Spleen (tissue), 11 donors: Measurements from ENCODE around the gene KCNJ10. TPM values are rescaled to one million over a fixed set of nuclear protein-coding genes. Genes with fewer than 3 reads are reported as not detected.
A peak's percentile ranks its signal among the peaks of the same experiment; 100 is the strongest.

Source experiments
- DNase-seq: peaks from one replicate; pipeline ENCODE4 v3.0.0-alpha.2; 2020
- H3K27ac ChIP-seq, 8 donors: fragments of 200-600 bp; sonication (generic) in 7 of 8; 1 replicate in 4 of 8; 2 replicates in 4 of 8; pipeline versions ENCODE4 v1.5.0 to v1.8.0; 2016 to 2021; ENCODE audit warnings: inconsistent platforms in 4 of 8, mild to moderate bottlenecking in 4 of 8, moderate library complexity in 1 of 8
- H3K27me3 ChIP-seq, 7 donors: fragments of 200-600 bp; sonication (generic) in 6 of 7; replicated peaks in 1 of 7; 1 replicate in 4 of 7; 2 replicates in 3 of 7; pipeline versions ENCODE4 v1.5.0 to v1.8.0; 2016 to 2021; ENCODE audit warnings: inconsistent platforms in 3 of 7, mild to moderate bottlenecking in 1 of 7
- H3K36me3 ChIP-seq, 6 donors: fragments of 200-600 bp; sonication (generic) in 5 of 6; 1 replicate in 4 of 6; 2 replicates in 2 of 6; pipeline versions ENCODE4 v1.5.0 to v1.8.0; 2016 to 2021; ENCODE audit warnings: inconsistent platforms in 2 of 6
- H3K4me1 ChIP-seq, 6 donors: fragments of 200-600 bp; sonication (generic) in 5 of 6; 1 replicate in 3 of 6; 2 replicates in 3 of 6; pipeline versions ENCODE4 v1.5.0 to v1.8.0; 2016 to 2021; ENCODE audit warnings: inconsistent platforms in 3 of 6
- H3K4me3 ChIP-seq, 8 donors: fragments of 200-600 bp; sonication (generic) in 7 of 8; 1 replicate in 4 of 8; 2 replicates in 4 of 8; pipeline versions ENCODE4 v1.5.0 to v1.8.0; 2016 to 2021; ENCODE audit warnings: inconsistent platforms in 4 of 8, mild to moderate bottlenecking in 4 of 8, moderate library complexity in 2 of 8
- H3K9me3 ChIP-seq, 8 donors: fragments of 200-600 bp; sonication (generic) in 7 of 8; 1 replicate in 4 of 8; 2 replicates in 4 of 8; pipeline versions ENCODE4 v1.5.0 to v1.8.0; 2016 to 2021; ENCODE audit warnings: inconsistent platforms in 4 of 8
- POLR2A ChIP-seq, 3 donors: fragments of 450-650 bp; IDR thresholded peaks; one replicate each; pipeline ENCODE4 v1.5.1; 2017; ENCODE audit warnings: antibody characterized with exemption in 3 of 3, mild to moderate bottlenecking in 1 of 3
- POLR2AphosphoS5 ChIP-seq, 3 donors: sonication (generic); formaldehyde crosslinking; IDR thresholded peaks; one replicate each; pipeline ENCODE4 v1.5.1; 2017; ENCODE audit warnings: antibody characterized with exemption in 3 of 3
- WGBS, 5 donors: extraction: QIAGEN DNeasy Blood & Tissue Kit in 3 of 5; methylation state at CpG; one replicate each; pipeline versions ENCODE4 v1.1.5 to v1.1.7; 2013 to 2018; 5-methylcytosine and 5-hydroxymethylcytosine counted together
- intact Hi-C: fragments of 100-400 bp; cut with DNase I; formaldehyde crosslinking; loops from one replicate; pipeline ENCODE4 v1.15.0; 2023; ENCODE audit warnings: low total_unique reads
- polyA plus RNA-seq, 3 donors: library from polyadenylated mRNA; stranded (reverse); fragments of 200-250 nt; gene quantifications; one replicate each; pipeline ENCODE4 v1.2.1, GENCODE V29; 2013
- total RNA-seq, 7 donors: library from RNA; depleted of rRNA in 3 of 7; stranded (reverse); fragments of >200 nt in 3 of 7; fragmentation: NEBNext Ultra II Directional in 4 of 7; extraction: Animal tissue kit (Norgen Biotek cat#: 25700) in 4 of 7; gene quantifications; one replicate each; pipeline versions ENCODE4 v1.1.0 to v1.2.1, GENCODE V29; 2016 to 2021
- TF ChIP-seq, protein P1 (sequence below), 11 experiments: fragments of 200-600 bp in 7 of 11; fragments of 450-650 bp in 4 of 11; sonication (generic) in 4 of 11; IDR thresholded peaks in 8 of 11; conservative IDR thresholded peaks in 3 of 11; 1 replicate in 7 of 11; 2 replicates in 4 of 11; pipeline versions ENCODE4 v1.4.0 to v1.8.0; 2016 to 2021; ENCODE audit warnings: antibody characterized with exemption in 11 of 11, inconsistent platforms in 4 of 11, mild to moderate bottlenecking in 1 of 11
- donor health status: healthy with polysubstance abuse.
- donor health status: DM: no; HTN: no; CAD: no; lungs with moderate emphysema.
- donor health status: DM: no; HTN: no; CAD: no.
- donor health status: Bipolar disorder and iron deficiency.
- donor health status: healthy.
- donor health status: DM: no; HTN: no; CAD: no.
- donor health status: DM: yes; HTN: yes; CAD: no.

The KCNJ10 gene
- total and polyA plus RNA-seq, 10 donors = 3.7 to 30.8 (median 14.2) TPM

DNA sequence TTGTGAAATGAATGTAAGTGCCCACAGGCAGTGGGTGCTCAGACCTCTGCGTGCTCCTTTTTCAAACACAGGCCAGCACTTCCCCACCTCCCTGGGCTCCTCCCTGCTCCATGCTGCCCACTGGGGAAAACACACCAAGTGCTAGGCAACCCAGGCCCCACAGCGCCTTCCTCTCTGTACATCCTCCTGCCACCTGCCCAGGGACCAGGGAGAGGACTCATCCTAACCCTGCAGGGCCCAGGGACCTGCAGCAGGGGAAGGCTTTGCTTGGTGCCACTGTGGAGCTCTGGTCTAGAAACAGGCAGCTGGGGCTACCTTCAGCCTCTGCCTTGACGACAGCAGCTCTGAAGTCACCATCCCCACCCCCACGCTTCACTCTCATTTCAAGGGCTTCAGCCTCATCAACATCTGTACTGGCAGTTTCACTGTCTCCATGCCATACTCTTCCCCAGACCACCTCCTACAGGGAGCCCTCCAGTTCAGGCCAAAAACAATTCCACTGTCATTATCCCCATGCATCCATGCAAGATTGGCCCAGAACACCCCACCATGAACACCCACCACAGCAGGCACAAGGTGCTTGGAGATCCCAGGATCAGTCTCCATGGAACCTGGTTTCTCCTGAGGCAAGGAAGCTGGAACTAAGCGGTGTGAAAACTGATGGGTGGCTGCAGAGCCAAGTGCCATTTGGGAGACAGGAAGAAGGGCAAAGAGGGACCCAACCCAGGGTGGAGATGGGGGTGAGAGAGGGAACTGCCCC lies 27.4 kb upstream of the KCNJ10 start:
- Histone ChIP-seq H3K27ac (peak overlapping the region in 5 of 8 donors; percentile 93 to 99 (median 93)), H3K36me3 (peaks cover 0 to 34% (median 26%) of the 10 kb centered on the region in 6 donors), H3K9me3 (no peaks in the 10 kb centered on the region), H3K27me3 (no peaks in the 10 kb centered on the region), H3K4me1 (peaks cover 24 to 75% (median 45%) of the 10 kb centered on the region in 6 donors), H3K4me3 (peak overlapping the region; percentile 58 to 93 (median 76))
- intact Hi-C loops = loop anchor here (10.0 kb wide), 1 partner anchor 313 kb away; the partner anchor contains the start of gene DUSP23
- TF ChIP-seq, protein P1, sequence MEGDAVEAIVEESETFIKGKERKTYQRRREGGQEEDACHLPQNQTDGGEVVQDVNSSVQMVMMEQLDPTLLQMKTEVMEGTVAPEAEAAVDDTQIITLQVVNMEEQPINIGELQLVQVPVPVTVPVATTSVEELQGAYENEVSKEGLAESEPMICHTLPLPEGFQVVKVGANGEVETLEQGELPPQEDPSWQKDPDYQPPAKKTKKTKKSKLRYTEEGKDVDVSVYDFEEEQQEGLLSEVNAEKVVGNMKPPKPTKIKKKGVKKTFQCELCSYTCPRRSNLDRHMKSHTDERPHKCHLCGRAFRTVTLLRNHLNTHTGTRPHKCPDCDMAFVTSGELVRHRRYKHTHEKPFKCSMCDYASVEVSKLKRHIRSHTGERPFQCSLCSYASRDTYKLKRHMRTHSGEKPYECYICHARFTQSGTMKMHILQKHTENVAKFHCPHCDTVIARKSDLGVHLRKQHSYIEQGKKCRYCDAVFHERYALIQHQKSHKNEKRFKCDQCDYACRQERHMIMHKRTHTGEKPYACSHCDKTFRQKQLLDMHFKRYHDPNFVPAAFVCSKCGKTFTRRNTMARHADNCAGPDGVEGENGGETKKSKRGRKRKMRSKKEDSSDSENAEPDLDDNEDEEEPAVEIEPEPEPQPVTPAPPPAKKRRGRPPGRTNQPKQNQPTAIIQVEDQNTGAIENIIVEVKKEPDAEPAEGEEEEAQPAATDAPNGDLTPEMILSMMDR (IDR thresholded peaks at IDR 0.05 in 8 of 11, conservative IDR thresholded peaks at IDR 0.05 in 3 of 11) = no peak
- no peak for TF ChIP-seq POLR2A (IDR thresholded peaks at IDR 0.05)
- TF ChIP-seq POLR2AphosphoS5 (IDR thresholded peaks at IDR 0.05) = no peak
- WGBS, 5 donors = 71 to 92% (median 83%) methylated on average over 5 of the region's 5 CpGs
- DNase-seq = peak; percentile 80

DNA sequence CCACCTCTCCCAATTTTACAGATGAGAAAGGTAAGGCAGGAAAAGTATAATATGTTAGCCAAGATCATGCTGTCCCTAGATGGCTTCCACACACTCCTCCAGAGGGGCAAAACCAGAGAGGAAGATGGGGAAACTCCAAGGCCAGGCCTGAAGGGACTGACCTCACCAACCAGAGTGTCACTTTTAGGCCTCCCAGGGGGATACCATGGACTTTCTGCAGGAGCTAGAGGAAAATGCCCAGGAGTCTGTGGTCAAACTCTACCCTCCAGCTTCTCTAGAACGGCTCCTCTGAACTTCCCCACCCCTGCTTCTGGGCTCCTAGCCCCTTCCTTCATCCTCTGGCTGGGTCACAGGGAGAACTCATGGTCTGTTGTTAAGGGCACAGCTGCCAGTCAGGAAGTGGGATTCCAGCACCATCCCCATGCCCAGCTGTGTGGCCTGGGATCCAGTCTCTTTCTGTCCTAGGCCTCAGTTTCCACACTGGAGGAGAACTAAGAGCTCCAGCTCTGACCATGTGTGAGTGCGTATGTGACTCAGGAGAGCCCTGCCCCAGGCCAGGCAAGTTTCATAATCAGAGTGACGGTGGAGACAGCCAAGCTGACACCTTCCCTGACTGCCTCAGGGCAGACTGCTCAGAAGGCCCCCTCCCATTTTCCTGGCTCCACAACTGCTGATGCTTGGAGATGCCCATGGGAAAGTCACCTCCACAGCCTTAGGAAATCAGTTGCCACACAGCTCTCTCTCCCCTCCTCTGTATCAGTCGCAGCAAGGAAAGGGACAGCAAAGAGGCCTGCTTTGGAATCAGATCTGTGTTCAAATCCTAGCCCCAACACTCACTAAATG lies 26.5 kb upstream of the KCNJ10 start:
- no peak for TF ChIP-seq POLR2A (IDR thresholded peaks at IDR 0.05)
- TF ChIP-seq POLR2AphosphoS5 (IDR thresholded peaks at IDR 0.05) = no peak
- TF ChIP-seq, protein P1 (IDR thresholded peaks at IDR 0.05 in 8 of 11, conservative IDR thresholded peaks at IDR 0.05 in 3 of 11) = no peak
- Histone ChIP-seq H3K9me3 (no peaks in the 10 kb centered on the region), H3K27ac (peak overlapping the region in 2 of 8 donors; percentile 93), H3K4me1 (peaks cover 21 to 67% (median 40%) of the 10 kb centered on the region in 6 donors), H3K4me3 (peak overlapping the region in 2 of 8 donors; percentile 59 to 93), H3K27me3 (no peaks in the 10 kb centered on the region), H3K36me3 (peaks cover 0 to 43% (median 34%) of the 10 kb centered on the region in 6 donors)
- DNase-seq = peak; percentile 66
- intact Hi-C loops = loop anchor here (10.0 kb wide), 1 partner anchor 312 kb away; the partner anchor contains the start of gene DUSP23
- 59 to 78% (median 71%) methylated on average over 4 of the region's 4 CpGs for WGBS, 5 donors

DNA sequence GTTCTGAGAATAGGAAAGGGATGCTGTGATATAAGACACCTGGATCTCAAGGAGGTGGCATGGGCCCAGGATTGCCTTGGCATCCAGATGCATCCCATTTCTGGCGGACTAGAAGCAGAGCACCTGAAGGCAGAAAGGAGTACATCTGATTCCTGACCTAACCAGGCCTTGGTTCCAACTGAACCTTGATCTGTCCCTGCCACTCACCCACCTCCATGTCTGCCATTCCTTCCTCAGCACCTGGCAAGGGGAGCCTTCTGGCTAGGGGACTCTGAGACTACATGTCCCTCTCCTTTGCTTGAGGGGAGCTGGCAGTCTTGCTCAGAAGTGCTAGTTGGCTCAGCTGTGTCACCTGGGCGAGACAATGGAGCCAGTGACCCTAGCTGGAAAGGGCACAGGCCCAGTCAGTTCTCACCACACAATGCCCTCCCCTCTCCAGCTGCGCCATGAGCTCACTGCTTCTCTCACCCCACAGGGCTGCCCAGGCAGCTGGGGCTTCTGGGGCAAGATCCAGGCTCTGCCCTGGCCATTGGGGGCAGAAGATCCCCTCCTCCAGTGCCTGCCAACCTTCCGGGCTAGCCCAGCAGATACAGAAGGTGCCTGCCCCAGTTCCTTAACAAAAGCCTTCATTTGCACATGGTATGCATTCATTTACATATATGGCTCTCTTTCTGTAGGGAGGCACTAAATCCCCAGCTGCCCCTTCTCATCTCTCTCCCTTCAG lies 25.6 kb upstream of the KCNJ10 start:
- DNase-seq = peak; percentile 66
- intact Hi-C loops = loop anchor here (10.0 kb wide), 1 partner anchor 311 kb away; the partner anchor contains the start of gene DUSP23
- no peak overlapping the region for H3K27ac ChIP-seq

More for the DNA sequence above, 25.6 kb upstream of the KCNJ10 start:
- Histone ChIP-seq H3K27me3 (no peaks in the 10 kb centered on the region), H3K4me3 (no peak overlapping the region), H3K9me3 (no peaks in the 10 kb centered on the region), H3K36me3 (peaks cover 0 to 52% (median 42%) of the 10 kb centered on the region in 6 donors), H3K4me1 (peaks cover 18 to 58% (median 31%) of the 10 kb centered on the region in 6 donors)
- WGBS, 5 donors = 89 to 98% (median 96%) methylated on average over 2 to 4 of the region's 4 CpGs
- TF ChIP-seq POLR2A (IDR thresholded peaks at IDR 0.05) = no peak
- no peak for TF ChIP-seq POLR2AphosphoS5 (IDR thresholded peaks at IDR 0.05)
- TF ChIP-seq, protein P1 (IDR thresholded peaks at IDR 0.05 in 8 of 11, conservative IDR thresholded peaks at IDR 0.05 in 3 of 11) = no peak
